HepG2 (cell line): Measurements from ENCODE around the gene CPVL. TPM values are rescaled to one million over a fixed set of nuclear protein-coding genes. Genes with fewer than 3 reads are reported as not detected.

Experiments
- ATAC-seq: fragments of 200-7000 bp; cut with Tn5 transposase; 3 replicates; pipeline ENCODE4 v1.9.1; 2020; ENCODE audit warnings: mild to moderate bottlenecking, moderate library complexity
- BruUV-seq: library from RNA; stranded (reverse); fragments of 400-500 nt; replicated peaks from 2 replicates; lab custom pipeline; 2021; lab: Mats Ljungman, UMichigan
- CTCF ChIA-PET: fragments of 300-600 bp; formaldehyde crosslinking; extraction: SDS; loops from one replicate; lab custom pipeline; 2021; ENCODE audit warnings: low total read pairs, inconsistent platforms, low intra/inter-chr PET ratio; lab: Yijun Ruan, JAX
- POLR2A ChIA-PET: fragments of 350-600 bp; sonication (Branson Sonifier 250); formaldehyde crosslinking; loops from one replicate; lab custom pipeline; 2020; ENCODE audit warnings: antibody characterized with exemption, inconsistent platforms; lab: Yijun Ruan, JAX
- DNase-seq: peaks from one replicate; pipeline ENCODE4 v3.0.0-alpha.2; 2015; ENCODE audit warnings: low spot score
- FAIRE-seq: peaks from 3 replicates; lab custom pipeline; 2011; peaks lifted over from hg19 to GRCh38; lab: Jason Lieb, UNC
- H2AFZ ChIP-seq: one replicate; pipeline ENCODE4 v1.6.1; 2011; ENCODE audit warnings: low read length, inconsistent platforms
- H3K27ac ChIP-seq: fragments of 300-600 bp; 3 replicates; pipeline ENCODE4 v1.8.0; 2011; ENCODE audit warnings: mixed run types, mild to moderate bottlenecking, mixed read lengths, low read length, inconsistent platforms; ENCODE audit not compliant: insufficient read depth; ENCODE audit errors: extremely low read length
- H3K27me3 ChIP-seq, 2 experiments: fragments of 200-600 bp in 1 of 2; 2 replicates in 1 of 2; 3 replicates in 1 of 2; pipeline versions ENCODE4 v1.6.0 to v1.8.0; 2011; ENCODE audit warnings: low read length in 2 of 2, mild to moderate bottlenecking in 2 of 2, moderate library complexity in 2 of 2, inconsistent platforms in 1 of 2; ENCODE audit not compliant: insufficient read depth in 2 of 2, control insufficient read depth in 1 of 2
- H3K36me3 ChIP-seq, 2 experiments: fragments of 200-600 bp in 1 of 2; replicated peaks in 1 of 2; 2 replicates in 1 of 2; 3 replicates in 1 of 2; pipeline versions ENCODE4 v1.5.1 to v1.8.0; 2011; ENCODE audit warnings: low read length in 2 of 2, inconsistent platforms in 1 of 2; ENCODE audit not compliant: insufficient read depth in 2 of 2, control insufficient read depth in 1 of 2
- H3K4me1 ChIP-seq: 2 replicates; pipeline ENCODE4 v1.5.1; 2012; ENCODE audit warnings: low read length, inconsistent platforms; ENCODE audit not compliant: insufficient read depth
- H3K4me2 ChIP-seq: 2 replicates; pipeline ENCODE4 v1.6.0; 2011; ENCODE audit warnings: low read depth, low read length, inconsistent platforms
- H3K4me3 ChIP-seq, 3 experiments: fragments of 200-600 bp in 1 of 3; sonication (generic), shearing (Covaris generic) in 1 of 3; replicated peaks in 1 of 3; 2 replicates each; pipeline ENCODE4 v1.5.1; 2011 to 2016; ENCODE audit warnings: low read length in 3 of 3, inconsistent platforms in 2 of 3, low read depth in 2 of 3, mild to moderate bottlenecking in 2 of 3, control low read depth in 1 of 3, mixed read lengths in 1 of 3; ENCODE audit not compliant: insufficient read depth in 1 of 3
- H3K79me2 ChIP-seq: one replicate; pipeline ENCODE4 v1.6.1; 2011; ENCODE audit warnings: low read length, inconsistent platforms; ENCODE audit not compliant: insufficient read depth
- H3K9ac ChIP-seq: 2 replicates; pipeline ENCODE4 v1.6.0; 2011; ENCODE audit warnings: mild to moderate bottlenecking, low read depth, low read length, inconsistent platforms; ENCODE audit not compliant: insufficient read depth
- H3K9me3 ChIP-seq: 2 replicates; pipeline ENCODE4 v1.5.1; 2012; ENCODE audit warnings: mild to moderate bottlenecking, low read length
- H4K20me1 ChIP-seq: 2 replicates; pipeline ENCODE4 v1.6.0; 2011; ENCODE audit warnings: inconsistent platforms, mild to moderate bottlenecking, low read length, moderate library complexity; ENCODE audit not compliant: insufficient read depth
- ELF4 ChIP-seq: sonication (generic); formaldehyde crosslinking; IDR thresholded peaks from 2 replicates; pipeline ENCODE4 v1.5.0; 2020; ENCODE audit warnings: missing genetic modification reagents, mild to moderate bottlenecking, moderate library complexity, borderline replicate concordance
- MTA3 ChIP-seq: sonication (generic); formaldehyde crosslinking; IDR thresholded peaks from 2 replicates; pipeline ENCODE4 v1.4.0; 2020; ENCODE audit warnings: missing genetic modification reagents
- PHF5A ChIP-seq: IDR thresholded peaks from one replicate; pipeline ENCODE4 v1.6.1; 2018; ENCODE audit warnings: low read depth, missing genetic modification reagents; ENCODE audit not compliant: unreplicated experiment
- SMARCC2 ChIP-seq: fragments of 450-650 bp; IDR thresholded peaks from 2 replicates; pipeline ENCODE4 v1.6.1; 2017; ENCODE audit warnings: antibody characterized with exemption, mild to moderate bottlenecking
- SNAI1 ChIP-seq: sonication (generic); formaldehyde crosslinking; IDR thresholded peaks from 2 replicates; pipeline ENCODE4 v1.5.0; 2020; ENCODE audit warnings: mild to moderate bottlenecking, missing genetic modification reagents, borderline replicate concordance
- ZNF331 ChIP-seq: sonication (generic); formaldehyde crosslinking; IDR thresholded peaks from 2 replicates; pipeline ENCODE4 v1.4.0; 2020; ENCODE audit warnings: missing genetic modification reagents
- WGBS: methylation state at CpG from one replicate; pipeline ENCODE4 v1.1.6; 2017; ENCODE audit warnings: low lambda C conversion rate; 5-methylcytosine and 5-hydroxymethylcytosine counted together
- in situ Hi-C: cut with HindIII; loops from 2 replicates; pipeline ENCODE4 v1.10.0; 2017; ENCODE audit warnings: low pct_unique_long_range_greater_than_20kb; ENCODE audit not compliant: extremely low pct_ligation_motif_present
- intact Hi-C: fragments of 100-400 bp; cut with micrococcal nuclease; formaldehyde crosslinking; loops from one replicate; pipeline ENCODE4 v1.10.0; 2022; ENCODE audit not compliant: unreplicated experiment
- polyA plus RNA-seq, 8 experiments: library from polyadenylated mRNA; depleted of rRNA in 3 of 8; stranded (reverse) in 7 of 8; unstranded in 1 of 8; fragments of >200 nt; fragmentation: Illumina TruSeq in 4 of 8; extraction: Trizol in 4 of 8; gene quantifications; 2 replicates each; pipeline versions ENCODE4 v1.2.1 to v1.2.3, GENCODE V29; 2011 to 2016; ENCODE audit warnings: low read depth in 4 of 8, missing spikeins in 1 of 8, mixed read lengths in 1 of 8; ENCODE audit not compliant: insufficient read depth in 1 of 8
- total RNA-seq, 5 experiments: library from RNA; depleted of rRNA; stranded (reverse); fragments of >200 nt; fragmentation: Illumina TruSeq; extraction: Trizol; gene quantifications; 2 replicates each; pipeline ENCODE4 v1.2.3, GENCODE V29; 2016; ENCODE audit warnings: low read depth in 1 of 5
- TF ChIP-seq, protein P1 (sequence below): sonication (generic); formaldehyde crosslinking; IDR thresholded peaks from 2 replicates; pipeline ENCODE4 v1.4.0; 2020; ENCODE audit warnings: mild to moderate bottlenecking, missing genetic modification reagents

The CPVL gene
- total and polyA plus RNA-seq, 2 of the 13 experiments (the other 11 are each of a cell fraction or from before 2014, with no cell fraction given) = 59.2 to 294 TPM

DNA sequence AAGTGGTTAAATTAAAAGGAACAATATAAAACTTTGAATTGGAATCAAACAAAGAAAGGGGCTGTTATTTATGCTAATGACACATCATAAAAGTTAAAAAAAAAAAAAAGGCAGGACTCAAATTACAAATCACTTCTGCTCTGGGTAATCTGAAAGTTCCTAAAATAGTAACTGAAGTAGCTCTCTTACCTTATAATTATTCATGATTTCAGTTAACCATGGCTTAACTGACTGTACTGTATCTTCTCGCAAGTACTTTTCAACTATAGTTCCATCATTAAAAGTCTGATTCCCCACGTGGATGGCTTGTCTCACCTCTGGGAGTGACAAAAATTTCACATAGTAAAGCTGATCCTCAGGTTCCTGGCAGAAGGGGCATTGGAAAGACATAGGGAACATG lies 82.5 kb downstream of the CPVL start (continued):
- no peak for TF ChIP-seq PHF5A (CRISPR knock-in tag)
- TF ChIP-seq, all 625 proteins: peak for 0

DNA sequence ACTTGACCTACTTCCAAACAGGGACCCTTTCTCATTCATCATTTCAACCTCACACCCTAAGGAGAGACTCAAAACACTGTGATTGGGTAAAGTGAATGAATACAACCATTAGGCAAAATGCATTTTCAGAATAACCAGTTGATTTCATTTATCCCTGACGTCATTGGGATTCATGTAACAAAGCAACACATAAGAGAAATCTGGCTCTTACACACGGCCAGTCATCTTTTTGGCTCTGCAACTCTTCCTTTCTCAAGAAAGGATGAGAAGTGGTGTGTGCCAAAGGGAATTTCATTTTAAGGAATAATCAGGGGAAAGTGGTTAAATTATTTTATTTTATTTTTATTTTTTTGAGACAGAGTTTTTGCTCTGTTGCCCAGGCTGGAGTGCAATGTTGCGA lies 83.1 kb downstream of the CPVL start:
- H3K4me3 ChIP-seq = no peak overlapping the region
- no peak overlapping the region for H3K27ac ChIP-seq
- in situ Hi-C loops = no loop called here
- no peaks in the 10 kb centered on the region for H3K9me3 ChIP-seq
- no peaks in the 10 kb centered on the region for H3K79me2 ChIP-seq
- ChIA-PET CTCF (no interaction called here), POLR2A (no interaction called here)
- H3K4me1 ChIP-seq = no peaks in the 10 kb centered on the region
- no peak overlapping the region for H3K9ac ChIP-seq
- H4K20me1 ChIP-seq = no peaks in the 10 kb centered on the region
- FAIRE-seq (no peak), DNase-seq (no peak), ATAC-seq (no peak)
- BruUV-seq = no TSS peak
- no peak overlapping the region for H3K4me2 ChIP-seq
- 95% methylated on average over 3 of the region's 3 CpGs for WGBS
- TF ChIP-seq SMARCC2 = no peak
- no peak for TF ChIP-seq MTA3 (CRISPR knock-in tag)
- TF ChIP-seq, protein P1, sequence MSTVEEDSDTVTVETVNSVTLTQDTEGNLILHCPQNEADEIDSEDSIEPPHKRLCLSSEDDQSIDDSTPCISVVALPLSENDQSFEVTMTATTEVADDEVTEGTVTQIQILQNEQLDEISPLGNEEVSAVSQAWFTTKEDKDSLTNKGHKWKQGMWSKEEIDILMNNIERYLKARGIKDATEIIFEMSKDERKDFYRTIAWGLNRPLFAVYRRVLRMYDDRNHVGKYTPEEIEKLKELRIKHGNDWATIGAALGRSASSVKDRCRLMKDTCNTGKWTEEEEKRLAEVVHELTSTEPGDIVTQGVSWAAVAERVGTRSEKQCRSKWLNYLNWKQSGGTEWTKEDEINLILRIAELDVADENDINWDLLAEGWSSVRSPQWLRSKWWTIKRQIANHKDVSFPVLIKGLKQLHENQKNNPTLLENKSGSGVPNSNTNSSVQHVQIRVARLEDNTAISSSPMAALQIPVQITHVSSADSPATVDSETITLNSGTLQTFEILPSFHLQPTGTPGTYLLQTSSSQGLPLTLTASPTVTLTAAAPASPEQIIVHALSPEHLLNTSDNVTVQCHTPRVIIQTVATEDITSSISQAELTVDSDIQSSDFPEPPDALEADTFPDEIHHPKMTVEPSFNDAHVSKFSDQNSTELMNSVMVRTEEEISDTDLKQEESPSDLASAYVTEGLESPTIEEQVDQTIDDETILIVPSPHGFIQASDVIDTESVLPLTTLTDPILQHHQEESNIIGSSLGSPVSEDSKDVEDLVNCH (CRISPR knock-in tag) = no peak
- TF ChIP-seq ZNF331 (CRISPR knock-in tag) = no peak
- TF ChIP-seq SNAI1 (CRISPR knock-in tag) = no peak
- no peak for TF ChIP-seq ELF4 (CRISPR knock-in tag)
- intact Hi-C loops = no loop called here
- H3K27me3 ChIP-seq = no peaks in the 10 kb centered on the region
- no peak overlapping the region for H2AFZ ChIP-seq
- H3K36me3 ChIP-seq = peaks cover 4 to 10% of the 10 kb centered on the region in 2 experiments; a peak in 1 of 5 replicates
